ENCODE results near the gene SPRY1.

The SPRY1 gene

GRCh38 chr4:123421227-123421936, 24.8 kb downstream of the SPRY1 start:
- Histone ChIP-seq H3K27me3 (ENCODE audit: insufficient read depth, low read length) (no peaks in the 10 kb centered on the region), H2AFZ (ENCODE audit: low read depth, low read length) (no peak overlapping the region)

GRCh38 chr4:123421937-123422781, 25.6 kb downstream of the SPRY1 start:
- H3K27me3 ChIP-seq (ENCODE audit: insufficient read depth, low read length): no peaks in the 10 kb centered on the region
- no peak overlapping the region for H3K4me3 ChIP-seq (ENCODE audit: low read length)
- no peak overlapping the region for H2AFZ ChIP-seq (ENCODE audit: low read depth, low read length)

More at GRCh38 chr4:123421227-123421936, 24.8 kb downstream of the SPRY1 start:
- no peaks in the 10 kb centered on the region for H3K36me3 ChIP-seq (ENCODE audit: insufficient read depth, low read length)
- H3K4me3 ChIP-seq (ENCODE audit: low read length): no peak overlapping the region
- peaks cover 9% of the 10 kb centered on the region for H3K4me1 ChIP-seq (ENCODE audit: insufficient read depth, low read length)
- no peaks in the 10 kb centered on the region for H3K9me3 ChIP-seq (ENCODE audit: low read length)

GRCh38 chr4:123423819-123424218, 27.2 kb downstream of the SPRY1 start:
- no peak overlapping the region for H3K4me3 ChIP-seq (ENCODE audit: low read length)
- peaks cover 1% of the 10 kb centered on the region for H3K4me1 ChIP-seq (ENCODE audit: insufficient read depth, low read length)
- no peaks in the 10 kb centered on the region for H3K9me3 ChIP-seq (ENCODE audit: low read length)
- no peaks in the 10 kb centered on the region for H3K27me3 ChIP-seq (ENCODE audit: insufficient read depth, low read length)
- no peak overlapping the region for H2AFZ ChIP-seq (ENCODE audit: low read depth, low read length)
- no peaks in the 10 kb centered on the region for H3K36me3 ChIP-seq (ENCODE audit: insufficient read depth, low read length)

More at GRCh38 chr4:123421937-123422781, 25.6 kb downstream of the SPRY1 start:
- Histone ChIP-seq H3K9me3 (ENCODE audit: low read length) (no peaks in the 10 kb centered on the region), H3K4me1 (ENCODE audit: insufficient read depth, low read length) (peaks cover 9% of the 10 kb centered on the region), H3K36me3 (ENCODE audit: insufficient read depth, low read length) (no peaks in the 10 kb centered on the region)

- Histone ChIP-seq H3K4me3 (ENCODE audit: low read length) (no peak overlapping the region), H3K4me1 (ENCODE audit: insufficient read depth, low read length) (no peaks in the 10 kb centered on the region), H3K27me3 (ENCODE audit: insufficient read depth, low read length) (no peaks in the 10 kb centered on the region), H2AFZ (ENCODE audit: low read depth, low read length) (no peak overlapping the region), H3K9me3 (ENCODE audit: low read length) (no peaks in the 10 kb centered on the region), H3K36me3 (ENCODE audit: insufficient read depth, low read length) (no peaks in the 10 kb centered on the region)
Observed at GRCh38 chr4:123427951-123428350, 31.4 kb downstream of the SPRY1 start.

- no peaks in the 10 kb centered on the region for H3K36me3 ChIP-seq (ENCODE audit: insufficient read depth, low read length)
- no peaks in the 10 kb centered on the region for H3K4me1 ChIP-seq (ENCODE audit: insufficient read depth, low read length)
- no peak overlapping the region for H3K4me3 ChIP-seq (ENCODE audit: low read length)
- no peaks in the 10 kb centered on the region for H3K27me3 ChIP-seq (ENCODE audit: insufficient read depth, low read length)
- no peak overlapping the region for H2AFZ ChIP-seq (ENCODE audit: low read depth, low read length)
- H3K9me3 ChIP-seq (ENCODE audit: low read length): no peaks in the 10 kb centered on the region
Observed at GRCh38 chr4:123430031-123430430, 33.4 kb downstream of the SPRY1 start.

- Histone ChIP-seq H3K4me3 (ENCODE audit: low read length) (no peak overlapping the region), H3K27me3 (ENCODE audit: insufficient read depth, low read length) (no peaks in the 10 kb centered on the region), H2AFZ (ENCODE audit: low read depth, low read length) (no peak overlapping the region), H3K36me3 (ENCODE audit: insufficient read depth, low read length) (no peaks in the 10 kb centered on the region), H3K9me3 (ENCODE audit: low read length) (peaks cover under 1% of the 10 kb centered on the region), H3K4me1 (ENCODE audit: insufficient read depth, low read length) (no peaks in the 10 kb centered on the region)
Observed at GRCh38 chr4:123430501-123430900, 33.9 kb downstream of the SPRY1 start.

GRCh38 chr4:123433573-123433972, 37.0 kb downstream of the SPRY1 start:
- Histone ChIP-seq H3K4me3 (ENCODE audit: low read length) (no peak overlapping the region), H2AFZ (ENCODE audit: low read depth, low read length) (no peak overlapping the region), H3K27me3 (ENCODE audit: insufficient read depth, low read length) (no peaks in the 10 kb centered on the region), H3K9me3 (ENCODE audit: low read length) (peaks cover 6% of the 10 kb centered on the region), H3K4me1 (ENCODE audit: insufficient read depth, low read length) (no peaks in the 10 kb centered on the region), H3K36me3 (ENCODE audit: insufficient read depth, low read length) (no peaks in the 10 kb centered on the region)

GRCh38 chr4:123433976-123434375, 37.4 kb downstream of the SPRY1 start:
- H3K36me3 ChIP-seq (ENCODE audit: insufficient read depth, low read length): no peaks in the 10 kb centered on the region

GRCh38 chr4:123435246-123436113, 38.9 kb downstream of the SPRY1 start:
- no peak overlapping the region for H2AFZ ChIP-seq (ENCODE audit: low read depth, low read length)
- no peaks in the 10 kb centered on the region for H3K4me1 ChIP-seq (ENCODE audit: insufficient read depth, low read length)
- no peaks in the 10 kb centered on the region for H3K36me3 ChIP-seq (ENCODE audit: insufficient read depth, low read length)
- peaks cover 6% of the 10 kb centered on the region for H3K9me3 ChIP-seq (ENCODE audit: low read length)
- no peaks in the 10 kb centered on the region for H3K27me3 ChIP-seq (ENCODE audit: insufficient read depth, low read length)
- H3K4me3 ChIP-seq (ENCODE audit: low read length): no peak overlapping the region

More at GRCh38 chr4:123433976-123434375, 37.4 kb downstream of the SPRY1 start:
- H3K4me1 ChIP-seq (ENCODE audit: insufficient read depth, low read length): no peaks in the 10 kb centered on the region
- no peak overlapping the region for H3K4me3 ChIP-seq (ENCODE audit: low read length)
- no peaks in the 10 kb centered on the region for H3K27me3 ChIP-seq (ENCODE audit: insufficient read depth, low read length)
- no peak overlapping the region for H2AFZ ChIP-seq (ENCODE audit: low read depth, low read length)
- H3K9me3 ChIP-seq (ENCODE audit: low read length): peaks cover 6% of the 10 kb centered on the region

- H2AFZ ChIP-seq (ENCODE audit: low read depth, low read length): no peak overlapping the region
- no peak overlapping the region for H3K4me3 ChIP-seq (ENCODE audit: low read length)
- H3K9me3 ChIP-seq (ENCODE audit: low read length): peaks cover 6% of the 10 kb centered on the region
- H3K27me3 ChIP-seq (ENCODE audit: insufficient read depth, low read length): peaks cover 3% of the 10 kb centered on the region
- no peaks in the 10 kb centered on the region for H3K36me3 ChIP-seq (ENCODE audit: insufficient read depth, low read length)
- peaks cover under 1% of the 10 kb centered on the region for H3K4me1 ChIP-seq (ENCODE audit: insufficient read depth, low read length)
Observed at GRCh38 chr4:123438031-123438430, 41.4 kb downstream of the SPRY1 start.

GRCh38 chr4:123443401-123444289, 47.0 kb downstream of the SPRY1 start:
- peaks cover 16% of the 10 kb centered on the region for H3K4me1 ChIP-seq (ENCODE audit: insufficient read depth, low read length)
- H3K27me3 ChIP-seq (ENCODE audit: insufficient read depth, low read length): peaks cover 8% of the 10 kb centered on the region
- no peak overlapping the region for H3K4me3 ChIP-seq (ENCODE audit: low read length)
- H3K9me3 ChIP-seq (ENCODE audit: low read length): no peaks in the 10 kb centered on the region
- H2AFZ ChIP-seq (ENCODE audit: low read depth, low read length): no peak overlapping the region
- H3K36me3 ChIP-seq (ENCODE audit: insufficient read depth, low read length): no peaks in the 10 kb centered on the region

- Histone ChIP-seq H2AFZ (ENCODE audit: low read depth, low read length) (no peak overlapping the region), H3K27me3 (ENCODE audit: insufficient read depth, low read length) (peaks cover 8% of the 10 kb centered on the region), H3K36me3 (ENCODE audit: insufficient read depth, low read length) (no peaks in the 10 kb centered on the region), H3K4me1 (ENCODE audit: insufficient read depth, low read length) (peaks cover 16% of the 10 kb centered on the region), H3K9me3 (ENCODE audit: low read length) (no peaks in the 10 kb centered on the region), H3K4me3 (ENCODE audit: low read length) (no peak overlapping the region)
Observed at GRCh38 chr4:123444290-123444731, 47.7 kb downstream of the SPRY1 start.

Data from neuron (in vitro differentiated cells).